Prostate gland (tissue), 2 donors: ENCODE data around the gene MTM1.
A peak's percentile ranks its signal among the peaks of the same experiment; 100 is the strongest.

Experiments
- POLR2A ChIP-seq: fragments of 450-650 bp; IDR thresholded peaks from one replicate; pipeline ENCODE4 v1.6.1; 2016; ENCODE audit warnings: antibody characterized with exemption, mild to moderate bottlenecking
- POLR2AphosphoS5 ChIP-seq: sonication (generic); formaldehyde crosslinking; IDR thresholded peaks from one replicate; pipeline ENCODE4 v1.6.1; 2017; ENCODE audit warnings: antibody characterized with exemption
- TF ChIP-seq, protein P1 (sequence below), 4 experiments: fragments of 200-600 bp in 2 of 4; fragments of 450-650 bp in 2 of 4; sonication (generic) in 2 of 4; IDR thresholded peaks; 1 replicate in 3 of 4; 2 replicates in 1 of 4; pipeline ENCODE4 v1.5.1; 2016 to 2019; ENCODE audit warnings: antibody characterized with exemption in 4 of 4, mild to moderate bottlenecking in 2 of 4, moderate library complexity in 2 of 4

DNA sequence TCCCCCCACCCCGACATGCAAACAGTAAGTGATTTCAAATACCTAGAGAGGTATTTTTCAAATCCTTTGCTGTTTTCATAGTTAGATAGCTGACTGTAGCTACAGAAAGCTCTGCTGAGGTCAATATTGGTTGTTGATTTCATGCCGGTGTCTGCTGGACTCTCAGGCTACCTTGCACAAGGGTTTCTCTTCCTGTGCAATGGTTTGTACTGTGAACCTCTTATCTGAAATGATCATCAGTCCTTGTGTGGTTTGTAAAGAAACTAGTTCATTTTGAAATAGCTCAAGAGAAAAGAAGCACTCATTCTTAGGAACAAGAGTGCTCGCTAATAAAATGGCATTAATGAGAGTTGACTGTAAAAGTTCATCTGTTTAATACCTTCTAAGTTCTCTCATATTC lies 2.1 kb downstream of the MTM1 start:
- TF ChIP-seq POLR2AphosphoS5 (peak; percentile 13), POLR2A (no peak)
- TF ChIP-seq, protein P1, sequence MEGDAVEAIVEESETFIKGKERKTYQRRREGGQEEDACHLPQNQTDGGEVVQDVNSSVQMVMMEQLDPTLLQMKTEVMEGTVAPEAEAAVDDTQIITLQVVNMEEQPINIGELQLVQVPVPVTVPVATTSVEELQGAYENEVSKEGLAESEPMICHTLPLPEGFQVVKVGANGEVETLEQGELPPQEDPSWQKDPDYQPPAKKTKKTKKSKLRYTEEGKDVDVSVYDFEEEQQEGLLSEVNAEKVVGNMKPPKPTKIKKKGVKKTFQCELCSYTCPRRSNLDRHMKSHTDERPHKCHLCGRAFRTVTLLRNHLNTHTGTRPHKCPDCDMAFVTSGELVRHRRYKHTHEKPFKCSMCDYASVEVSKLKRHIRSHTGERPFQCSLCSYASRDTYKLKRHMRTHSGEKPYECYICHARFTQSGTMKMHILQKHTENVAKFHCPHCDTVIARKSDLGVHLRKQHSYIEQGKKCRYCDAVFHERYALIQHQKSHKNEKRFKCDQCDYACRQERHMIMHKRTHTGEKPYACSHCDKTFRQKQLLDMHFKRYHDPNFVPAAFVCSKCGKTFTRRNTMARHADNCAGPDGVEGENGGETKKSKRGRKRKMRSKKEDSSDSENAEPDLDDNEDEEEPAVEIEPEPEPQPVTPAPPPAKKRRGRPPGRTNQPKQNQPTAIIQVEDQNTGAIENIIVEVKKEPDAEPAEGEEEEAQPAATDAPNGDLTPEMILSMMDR (IDR thresholded peaks at IDR 0.05): no peak
